Panc1 (cell line): ENCODE measurements around the gene ASPSCR1. TPM values are rescaled to one million over a fixed set of nuclear protein-coding genes. Genes with fewer than 3 reads are reported as not detected.

Experiments
- ATAC-seq: fragments of 200-7000 bp; cut with Tn5 transposase; 2 replicates; pipeline ENCODE4 v1.9.1; 2020; ENCODE audit warnings: mild to moderate bottlenecking, moderate library complexity
- BruUV-seq: library from RNA; stranded (reverse); fragments of 400-500 nt; replicated peaks from 2 replicates; lab custom pipeline; 2021; lab: Mats Ljungman, UMichigan
- CTCF ChIA-PET: fragments of 300-600 bp; sonication (Branson Sonifier 250); formaldehyde crosslinking; loops from one replicate; lab custom pipeline; 2022; ENCODE audit warnings: antibody characterized with exemption; lab: Charles Lee
- POLR2A ChIA-PET: fragments of 300-600 bp; sonication (Branson Sonifier 250); formaldehyde crosslinking; loops from one replicate; lab custom pipeline; 2022; ENCODE audit warnings: antibody characterized with exemption; lab: Charles Lee
- DNase-seq: peaks from one replicate; pipeline ENCODE4 v3.0.0-alpha.2; 2010; ENCODE audit warnings: low read depth, low spot score
- H3K27ac ChIP-seq: 2 replicates; pipeline ENCODE4 v1.5.1; 2011; ENCODE audit warnings: mild to moderate bottlenecking, low read length, inconsistent platforms
- H3K27me3 ChIP-seq: fragments of 200-500 bp; sonication (Bioruptor generic); 2 replicates; pipeline ENCODE4 v1.6.0; 2014; ENCODE audit warnings: low read length, inconsistent platforms; ENCODE audit not compliant: control insufficient read depth, insufficient read depth
- H3K36me3 ChIP-seq: fragments of 200-500 bp; sonication (Bioruptor generic); 2 replicates; pipeline ENCODE4 v1.5.1; 2014; ENCODE audit warnings: inconsistent platforms, mild to moderate bottlenecking, low read length, moderate library complexity; ENCODE audit not compliant: control insufficient read depth, insufficient read depth
- H3K4me1 ChIP-seq: 2 replicates; pipeline ENCODE4 v1.5.1; 2011; ENCODE audit warnings: inconsistent platforms, mild to moderate bottlenecking, low read length, moderate library complexity; ENCODE audit not compliant: control insufficient read depth, insufficient read depth
- H3K4me3 ChIP-seq, 2 experiments: 2 replicates each; pipeline ENCODE4 v1.5.1; 2011 to 2012; ENCODE audit warnings: low read depth in 2 of 2, low read length in 2 of 2, mild to moderate bottlenecking in 2 of 2, inconsistent platforms in 1 of 2, moderate library complexity in 1 of 2
- H3K9me3 ChIP-seq: fragments of 200-500 bp; sonication (Bioruptor generic); 2 replicates; pipeline ENCODE4 v1.5.1; 2014; ENCODE audit warnings: low read depth, mild to moderate bottlenecking, inconsistent platforms, low read length, moderate library complexity; ENCODE audit not compliant: control insufficient read depth, insufficient read depth
- CTCF ChIP-seq: fragments of 450-650 bp; IDR thresholded peaks from 2 replicates; pipeline ENCODE4 v1.5.1; 2017; ENCODE audit warnings: mild to moderate bottlenecking
- POLR2AphosphoS5 ChIP-seq: IDR thresholded peaks from 2 replicates; pipeline ENCODE4 v1.6.1; 2012; ENCODE audit warnings: mild to moderate bottlenecking, low read depth, low read length, moderate library complexity
- REST ChIP-seq, 2 experiments: IDR thresholded peaks; 2 replicates each; pipeline ENCODE4 v1.6.1; 2011 to 2012; ENCODE audit warnings: low read depth in 2 of 2, control low read depth in 1 of 2, low read length in 1 of 2, mild to moderate bottlenecking in 1 of 2, moderate library complexity in 1 of 2; ENCODE audit not compliant: insufficient read depth in 1 of 2
- SIN3A ChIP-seq: IDR thresholded peaks from 2 replicates; pipeline ENCODE4 v1.6.1; 2012; ENCODE audit warnings: low read depth, mild to moderate bottlenecking, low read length, moderate library complexity, borderline replicate concordance; ENCODE audit not compliant: insufficient read depth
- TCF7L2 ChIP-seq: IDR thresholded peaks from 2 replicates; pipeline ENCODE4 v1.6.1; 2011; ENCODE audit warnings: mild to moderate bottlenecking, low read depth, low read length, inconsistent platforms
- in situ Hi-C: cut with HindIII; loops from 2 replicates; pipeline ENCODE4 v1.10.0; 2016; ENCODE audit warnings: low sequenced_read_pairs, low pct_unique_long_range_greater_than_20kb
- intact Hi-C: fragments of 100-400 bp; cut with micrococcal nuclease; formaldehyde crosslinking; loops from one replicate; pipeline ENCODE4 v1.10.0; 2022; ENCODE audit not compliant: unreplicated experiment
- total RNA-seq: library from RNA; stranded (reverse); gene quantifications from one replicate; pipeline ENCODE4 v1.2.1, GENCODE V29; 2021; ENCODE audit not compliant: unreplicated experiment

Gene ASPSCR1
- total RNA-seq, 1 experiment from 2014 or later = 64.7 TPM

DNA sequence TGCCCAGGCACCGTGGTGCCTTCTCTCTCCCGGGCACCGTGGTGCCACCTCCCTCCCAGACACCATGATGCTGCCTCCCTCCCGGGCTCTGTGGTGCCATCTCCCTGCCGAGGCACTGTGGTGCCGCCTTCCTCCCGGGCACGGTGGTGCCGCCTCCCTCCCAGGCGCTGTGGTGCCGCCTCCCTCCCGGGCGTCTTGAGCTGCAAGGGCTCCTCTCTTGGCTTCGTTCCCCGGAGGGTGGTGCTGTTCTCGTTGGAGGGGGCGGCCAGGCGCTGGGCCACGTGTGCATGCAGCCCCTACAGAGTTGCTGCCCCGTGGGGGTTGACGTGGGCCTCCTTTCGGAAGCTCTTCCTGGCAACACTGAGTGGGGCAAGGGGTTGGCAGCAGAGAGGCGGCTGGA, 37.0 kb downstream of the ASPSCR1 start:
- H3K36me3 ChIP-seq = no peaks in the 10 kb centered on the region
- ChIA-PET CTCF (no interaction called here), POLR2A (no interaction called here)
- no peaks in the 10 kb centered on the region for H3K9me3 ChIP-seq
- H3K27ac ChIP-seq = no peak overlapping the region
- intact Hi-C loops (no loop called here), in situ Hi-C loops (no loop called here)
- no peaks in the 10 kb centered on the region for H3K27me3 ChIP-seq
- H3K4me1 ChIP-seq = peaks cover 22% of the 10 kb centered on the region
- TF ChIP-seq SIN3A (no peak), POLR2AphosphoS5 (no peak), REST (IDR thresholded peaks at IDR 0.05; ENCODE audit: insufficient read depth in 1 of 2, low read depth in 2 of 2, low read length in 1 of 2) (no peak), TCF7L2 (no peak), CTCF (no peak)
- no peak overlapping the region for H3K4me3 ChIP-seq
- DNase-seq (no peak), ATAC-seq (no peak)
- no TSS peak for BruUV-seq

DNA sequence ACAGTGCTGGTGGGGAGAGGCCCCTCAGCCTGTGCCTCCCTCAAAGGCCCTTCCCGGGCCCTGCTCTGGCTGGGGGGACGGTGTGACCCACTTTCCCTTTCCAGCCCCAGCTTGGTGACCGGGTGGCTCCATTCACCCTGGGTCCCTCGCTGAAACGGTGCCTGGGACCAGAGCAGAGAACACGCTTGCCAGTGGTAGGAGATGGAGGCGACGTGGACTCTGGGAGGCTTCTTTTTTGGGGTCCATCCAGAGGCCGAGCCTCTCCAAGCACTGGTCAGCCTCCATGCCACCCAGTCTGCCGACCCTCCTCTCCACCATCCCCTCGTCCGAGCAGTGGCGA, 37.5 kb downstream of the ASPSCR1 start:
- no peaks in the 10 kb centered on the region for H3K36me3 ChIP-seq
- no TSS peak for BruUV-seq
- ATAC-seq (no peak), DNase-seq (no peak)
- in situ Hi-C loops = no loop called here
- H3K27me3 ChIP-seq = no peaks in the 10 kb centered on the region
- peaks cover 22% of the 10 kb centered on the region for H3K4me1 ChIP-seq
- POLR2A ChIA-PET = no interaction called here
- TF ChIP-seq SIN3A (no peak), POLR2AphosphoS5 (no peak), CTCF (no peak), TCF7L2 (no peak), REST (IDR thresholded peaks at IDR 0.05; ENCODE audit: insufficient read depth in 1 of 2, low read depth in 2 of 2, low read length in 1 of 2) (no peak)
- H3K27ac ChIP-seq = no peak overlapping the region
- H3K4me3 ChIP-seq = no peak overlapping the region
- intact Hi-C loops = no loop called here
- CTCF ChIA-PET = no interaction called here
- no peaks in the 10 kb centered on the region for H3K9me3 ChIP-seq
